ENCODE data around the gene CCL11. TPM values are rescaled to one million over a fixed set of nuclear protein-coding genes. Genes with fewer than 3 reads are reported as not detected.

Gene CCL11
- total and polyA plus RNA-seq, 2 experiments from 2014 or later: not detected

DNA sequence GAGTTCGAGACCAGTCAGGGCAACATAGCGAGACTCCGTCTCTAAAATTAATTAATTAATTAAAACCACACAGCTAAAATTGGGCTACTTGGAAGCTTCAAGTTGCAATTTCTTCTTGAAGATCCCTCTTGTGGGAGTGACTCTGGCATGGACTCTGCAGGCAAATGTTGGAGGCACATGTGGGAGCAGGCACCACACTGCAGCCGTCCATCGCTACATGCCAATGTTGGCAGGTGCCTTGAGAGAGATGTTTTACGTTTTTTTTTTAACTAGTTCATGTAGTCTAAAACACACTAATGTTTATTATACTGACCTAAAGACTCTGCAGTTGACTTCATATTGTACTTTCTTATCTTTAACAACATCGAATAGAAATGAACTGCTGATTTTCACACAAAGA is 25.7 kb downstream of the CCL11 start:
- H3K4me3 Mint-ChIP-seq: no peak overlapping the region
- H3K79me2 ChIP-seq (replicated peaks; ENCODE audit: insufficient read depth): no peaks in the 10 kb centered on the region
- no peaks in the 10 kb centered on the region for H3K36me3 ChIP-seq (ENCODE audit: insufficient read depth)
- H3K27ac Mint-ChIP-seq: no peak overlapping the region
- H3K27me3 ChIP-seq (ENCODE audit: insufficient read depth): no peaks in the 10 kb centered on the region
- no peak overlapping the region for H3K27ac ChIP-seq (ENCODE audit: low read depth)
- ATAC-seq (no peak), DNase-seq (ENCODE audit: low spot score) (no peak)
- H2AFZ ChIP-seq: no peak overlapping the region
- TF ChIP-seq CREB1 (CRISPR knock-in tag; IDR thresholded peaks at IDR 0.05; ENCODE audit: low read depth): no peak
- no peak for TF ChIP-seq REST (IDR thresholded peaks at IDR 0.05; ENCODE audit: unreplicated experiment)
- no peak for TF ChIP-seq EZH2phosphoT487 (IDR thresholded peaks at IDR 0.05; ENCODE audit: unreplicated experiment)
- no peak for TF ChIP-seq NANOG (IDR thresholded peaks at IDR 0.05; ENCODE audit: borderline replicate concordance)
- TF ChIP-seq ZNF331 (CRISPR knock-in tag; IDR thresholded peaks at IDR 0.05; ENCODE audit: low read depth): no peak
- no peak for TF ChIP-seq ZNF462 (CRISPR knock-in tag; IDR thresholded peaks at IDR 0.05)
- TF ChIP-seq POLR2AphosphoS5 (IDR thresholded peaks at IDR 0.05; ENCODE audit: low read depth): no peak
- no peak for TF ChIP-seq ZNF114 (CRISPR knock-in tag; IDR thresholded peaks at IDR 0.05)
- TF ChIP-seq JUNB (IDR thresholded peaks at IDR 0.05; ENCODE audit: unreplicated experiment): no peak
- TF ChIP-seq, protein P1, sequence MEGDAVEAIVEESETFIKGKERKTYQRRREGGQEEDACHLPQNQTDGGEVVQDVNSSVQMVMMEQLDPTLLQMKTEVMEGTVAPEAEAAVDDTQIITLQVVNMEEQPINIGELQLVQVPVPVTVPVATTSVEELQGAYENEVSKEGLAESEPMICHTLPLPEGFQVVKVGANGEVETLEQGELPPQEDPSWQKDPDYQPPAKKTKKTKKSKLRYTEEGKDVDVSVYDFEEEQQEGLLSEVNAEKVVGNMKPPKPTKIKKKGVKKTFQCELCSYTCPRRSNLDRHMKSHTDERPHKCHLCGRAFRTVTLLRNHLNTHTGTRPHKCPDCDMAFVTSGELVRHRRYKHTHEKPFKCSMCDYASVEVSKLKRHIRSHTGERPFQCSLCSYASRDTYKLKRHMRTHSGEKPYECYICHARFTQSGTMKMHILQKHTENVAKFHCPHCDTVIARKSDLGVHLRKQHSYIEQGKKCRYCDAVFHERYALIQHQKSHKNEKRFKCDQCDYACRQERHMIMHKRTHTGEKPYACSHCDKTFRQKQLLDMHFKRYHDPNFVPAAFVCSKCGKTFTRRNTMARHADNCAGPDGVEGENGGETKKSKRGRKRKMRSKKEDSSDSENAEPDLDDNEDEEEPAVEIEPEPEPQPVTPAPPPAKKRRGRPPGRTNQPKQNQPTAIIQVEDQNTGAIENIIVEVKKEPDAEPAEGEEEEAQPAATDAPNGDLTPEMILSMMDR (conservative IDR thresholded peaks at IDR 0.05; ENCODE audit: low read depth in 2 of 2): no peak
- TF ChIP-seq STAT1 (IDR thresholded peaks at IDR 0.05; ENCODE audit: unreplicated experiment): no peak
- no peak for TF ChIP-seq EZH2 (IDR thresholded peaks at IDR 0.05; ENCODE audit: low read depth, unreplicated experiment)
- TF ChIP-seq, protein P2, sequence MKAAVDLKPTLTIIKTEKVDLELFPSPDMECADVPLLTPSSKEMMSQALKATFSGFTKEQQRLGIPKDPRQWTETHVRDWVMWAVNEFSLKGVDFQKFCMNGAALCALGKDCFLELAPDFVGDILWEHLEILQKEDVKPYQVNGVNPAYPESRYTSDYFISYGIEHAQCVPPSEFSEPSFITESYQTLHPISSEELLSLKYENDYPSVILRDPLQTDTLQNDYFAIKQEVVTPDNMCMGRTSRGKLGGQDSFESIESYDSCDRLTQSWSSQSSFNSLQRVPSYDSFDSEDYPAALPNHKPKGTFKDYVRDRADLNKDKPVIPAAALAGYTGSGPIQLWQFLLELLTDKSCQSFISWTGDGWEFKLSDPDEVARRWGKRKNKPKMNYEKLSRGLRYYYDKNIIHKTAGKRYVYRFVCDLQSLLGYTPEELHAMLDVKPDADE (IDR thresholded peaks at IDR 0.05): no peak
- no peaks in the 10 kb centered on the region for H3K4me1 Mint-ChIP-seq
- H3F3A ChIP-seq (replicated peaks; ENCODE audit: low read depth): no peaks in the 10 kb centered on the region
- no peaks in the 10 kb centered on the region for H3K4me1 ChIP-seq (ENCODE audit: insufficient read depth)
- no peaks in the 10 kb centered on the region for H3K9me3 Mint-ChIP-seq
- H3K36me3 Mint-ChIP-seq (ENCODE audit: low read depth): no peaks in the 10 kb centered on the region
- no peaks in the 10 kb centered on the region for H4K20me1 ChIP-seq (replicated peaks; ENCODE audit: insufficient read depth)
- no peaks in the 10 kb centered on the region for H3K27me3 Mint-ChIP-seq (ENCODE audit: insufficient read depth, low read depth, poor library complexity)
- no peaks in the 10 kb centered on the region for H3K9me2 ChIP-seq (ENCODE audit: insufficient read depth)
- H3K4me3 ChIP-seq: no peak overlapping the region
- H3K4me2 ChIP-seq: no peak overlapping the region
